ENCODE results near the gene CDH15. TPM values are rescaled to one million over a fixed set of nuclear protein-coding genes. Genes with fewer than 3 reads are reported as not detected.

Gene CDH15
- total and polyA plus RNA-seq, 4 donors, result 0.09 to 2.1 (median 1.3) TPM

GRCh38 chr16:89161763-89162713 is 9.5 kb upstream of the CDH15 start:
- no peaks in the 10 kb centered on the region for H3K9me3 ChIP-seq (ENCODE audit: control insufficient read depth in 4 of 4, insufficient read depth in 3 of 4, low read length in 3 of 4)
- H3K27ac ChIP-seq (ENCODE audit: low read depth in 1 of 2, low read length in 1 of 2), result no peak overlapping the region
- H3K27me3 ChIP-seq (ENCODE audit: control insufficient read depth in 3 of 3, insufficient read depth in 3 of 3, low read length in 2 of 3), result peaks cover 0 to 6% (median 0%) of the 10 kb centered on the region in 3 donors
- H3K4me1 ChIP-seq (ENCODE audit: control insufficient read depth in 5 of 5, insufficient read depth in 5 of 5, low read length in 5 of 5), result peaks cover 0 to 6% (median 2%) of the 10 kb centered on the region in 5 donors
- TF ChIP-seq CTCF (IDR thresholded peaks at IDR 0.05; ENCODE audit: control extremely low read depth, extremely low read depth), result no peak
- H3K36me3 ChIP-seq (ENCODE audit: control insufficient read depth in 4 of 4, insufficient read depth in 4 of 4, low read length in 4 of 4), result no peaks in the 10 kb centered on the region
- DNase-seq (no peak), ATAC-seq (ENCODE audit: insufficient read depth, low FRiP score) (no peak)
- H3K9ac ChIP-seq (ENCODE audit: insufficient read depth in 1 of 2, low read length in 2 of 2), result no peak overlapping the region
- no peak overlapping the region for H3K4me3 ChIP-seq
- 89 to 93% methylated on average over 40 of the region's 40 CpGs for WGBS, 2 donors

- H3K27ac ChIP-seq (ENCODE audit: low read depth in 1 of 2, low read length in 1 of 2), result no peak overlapping the region
- DNase-seq, result no peak
- no peak for TF ChIP-seq CTCF (IDR thresholded peaks at IDR 0.05; ENCODE audit: control extremely low read depth, extremely low read depth)
- no peaks in the 10 kb centered on the region for H3K36me3 ChIP-seq (ENCODE audit: control insufficient read depth in 4 of 4, insufficient read depth in 4 of 4, low read length in 4 of 4)
- 77 to 82% methylated on average over 9 of the region's 9 CpGs for WGBS, 2 donors
- H3K4me3 ChIP-seq, result no peak overlapping the region
- H3K27me3 ChIP-seq (ENCODE audit: control insufficient read depth in 3 of 3, insufficient read depth in 3 of 3, low read length in 2 of 3), result peaks cover 0 to 6% (median 0%) of the 10 kb centered on the region in 3 donors
- no peak for ATAC-seq (ENCODE audit: insufficient read depth, low FRiP score)
- H3K4me1 ChIP-seq (ENCODE audit: control insufficient read depth in 5 of 5, insufficient read depth in 5 of 5, low read length in 5 of 5), result peaks cover 0 to 10% (median 5%) of the 10 kb centered on the region in 5 donors
- no peak overlapping the region for H3K9ac ChIP-seq (ENCODE audit: insufficient read depth in 1 of 2, low read length in 2 of 2)
- H3K9me3 ChIP-seq (ENCODE audit: control insufficient read depth in 4 of 4, insufficient read depth in 3 of 4, low read length in 3 of 4), result no peaks in the 10 kb centered on the region
These were observed 8.3 kb upstream of the CDH15 start for GRCh38 chr16:89163297-89163696.

GRCh38 chr16:89164436-89164835 is 7.1 kb upstream of the CDH15 start:
- WGBS, 2 donors, result 59 to 68% methylated on average over 15 of the region's 15 CpGs
- no peak overlapping the region for H3K4me3 ChIP-seq
- H3K9ac ChIP-seq (ENCODE audit: insufficient read depth in 1 of 2, low read length in 2 of 2), result no peak overlapping the region
- TF ChIP-seq CTCF (IDR thresholded peaks at IDR 0.05; ENCODE audit: control extremely low read depth, extremely low read depth), result no peak
- no peaks in the 10 kb centered on the region for H3K9me3 ChIP-seq (ENCODE audit: control insufficient read depth in 4 of 4, insufficient read depth in 3 of 4, low read length in 3 of 4)
- peaks cover 0 to 10% (median 5%) of the 10 kb centered on the region in 5 donors for H3K4me1 ChIP-seq (ENCODE audit: control insufficient read depth in 5 of 5, insufficient read depth in 5 of 5, low read length in 5 of 5)
- no peaks in the 10 kb centered on the region for H3K36me3 ChIP-seq (ENCODE audit: control insufficient read depth in 4 of 4, insufficient read depth in 4 of 4, low read length in 4 of 4)
- ATAC-seq (ENCODE audit: insufficient read depth, low FRiP score), result no peak
- no peak overlapping the region for H3K27ac ChIP-seq (ENCODE audit: low read depth in 1 of 2, low read length in 1 of 2)
- H3K27me3 ChIP-seq (ENCODE audit: control insufficient read depth in 3 of 3, insufficient read depth in 3 of 3, low read length in 2 of 3), result peaks cover 0 to 2% (median 0%) of the 10 kb centered on the region in 3 donors
- DNase-seq, result no peak
